22Rv1 (cell line): ENCODE measurements around the gene PLA2G2E.

Source experiments
- ZFX ChIP-seq: fragments of 450-650 bp; IDR thresholded peaks from 2 replicates; pipeline ENCODE4 v1.6.1; 2017; ENCODE audit warnings: antibody characterized with exemption, borderline replicate concordance
- TF ChIP-seq, protein P1 (sequence below): fragments of 450-650 bp; IDR thresholded peaks from 2 replicates; pipeline ENCODE4 v1.5.1; 2017; ENCODE audit warnings: mild to moderate bottlenecking

DNA sequence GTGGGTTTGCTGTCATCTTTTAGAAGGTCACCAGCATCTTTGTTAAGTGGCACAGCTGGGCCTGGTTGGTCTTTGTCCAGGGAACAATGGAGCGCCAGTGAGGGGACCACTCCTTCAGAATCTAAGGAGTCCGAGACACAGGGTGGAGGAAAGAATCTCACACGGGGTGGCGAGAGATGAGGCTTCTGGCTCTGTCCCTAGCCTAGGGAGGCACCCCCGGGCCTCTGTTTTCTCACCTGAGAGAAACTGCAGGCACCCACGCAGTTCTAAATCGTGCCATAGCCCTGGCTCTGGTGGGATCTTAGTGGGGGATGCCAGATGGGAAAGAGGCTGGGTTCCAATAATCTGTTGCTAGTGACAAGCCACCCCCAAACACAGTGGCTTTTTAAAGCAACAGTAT, 10.9 kb upstream of the PLA2G2E start:
- TF ChIP-seq, protein P1, sequence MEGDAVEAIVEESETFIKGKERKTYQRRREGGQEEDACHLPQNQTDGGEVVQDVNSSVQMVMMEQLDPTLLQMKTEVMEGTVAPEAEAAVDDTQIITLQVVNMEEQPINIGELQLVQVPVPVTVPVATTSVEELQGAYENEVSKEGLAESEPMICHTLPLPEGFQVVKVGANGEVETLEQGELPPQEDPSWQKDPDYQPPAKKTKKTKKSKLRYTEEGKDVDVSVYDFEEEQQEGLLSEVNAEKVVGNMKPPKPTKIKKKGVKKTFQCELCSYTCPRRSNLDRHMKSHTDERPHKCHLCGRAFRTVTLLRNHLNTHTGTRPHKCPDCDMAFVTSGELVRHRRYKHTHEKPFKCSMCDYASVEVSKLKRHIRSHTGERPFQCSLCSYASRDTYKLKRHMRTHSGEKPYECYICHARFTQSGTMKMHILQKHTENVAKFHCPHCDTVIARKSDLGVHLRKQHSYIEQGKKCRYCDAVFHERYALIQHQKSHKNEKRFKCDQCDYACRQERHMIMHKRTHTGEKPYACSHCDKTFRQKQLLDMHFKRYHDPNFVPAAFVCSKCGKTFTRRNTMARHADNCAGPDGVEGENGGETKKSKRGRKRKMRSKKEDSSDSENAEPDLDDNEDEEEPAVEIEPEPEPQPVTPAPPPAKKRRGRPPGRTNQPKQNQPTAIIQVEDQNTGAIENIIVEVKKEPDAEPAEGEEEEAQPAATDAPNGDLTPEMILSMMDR, result no peak
- no peak for TF ChIP-seq ZFX
